ENCODE results near the gene CPB2.

Gene CPB2

GRCh38 chr13:46012404-46012803 lies 92.4 kb downstream of the CPB2 start:
- H2BK15ac ChIP-seq (ENCODE audit: low read depth, poor library complexity, severe bottlenecking), result no peak overlapping the region
- H2BK5ac ChIP-seq (ENCODE audit: low read depth, low read length, poor library complexity, severe bottlenecking), result no peak overlapping the region
- H3K4me2 ChIP-seq (ENCODE audit: low read length, poor library complexity, severe bottlenecking), result no peak overlapping the region
- H3K4ac ChIP-seq (ENCODE audit: low read depth in 1 of 2, low read length in 2 of 2), result no peak overlapping the region
- H3K79me1 ChIP-seq (replicated peaks; ENCODE audit: low read length, poor library complexity, severe bottlenecking), result peaks cover 4% of the 10 kb centered on the region
- H3K18ac ChIP-seq (ENCODE audit: low read depth in 1 of 2, low read length in 2 of 2), result no peak overlapping the region
- peaks cover 4 to 71% of the 10 kb centered on the region in 2 experiments for H3K36me3 ChIP-seq (ENCODE audit: control insufficient read depth in 1 of 2, insufficient read depth in 2 of 2, low read depth in 1 of 2, low read length in 2 of 2)
- no peaks in the 10 kb centered on the region for H3K9me3 ChIP-seq (ENCODE audit: control insufficient read depth, low read length)
- no peak overlapping the region for H3K23ac ChIP-seq (ENCODE audit: low read length in 2 of 2)
- H2BK120ac ChIP-seq (ENCODE audit: low read depth, low read length), result no peak overlapping the region
- no peak overlapping the region for H3K27ac ChIP-seq (ENCODE audit: low read length, poor library complexity, severe bottlenecking)
- no peak overlapping the region for H4K91ac ChIP-seq (ENCODE audit: low read length)
- H4K8ac ChIP-seq (ENCODE audit: low read length), result no peak overlapping the region
- no peak overlapping the region for H3K4me3 ChIP-seq (ENCODE audit: insufficient read depth in 1 of 2, low read depth in 1 of 2, low read length in 2 of 2)
- H3K14ac ChIP-seq (ENCODE audit: low read length in 2 of 2), result no peak overlapping the region
- H2AK5ac ChIP-seq (ENCODE audit: low read length, severe bottlenecking), result no peak overlapping the region
- H2BK12ac ChIP-seq (ENCODE audit: low read length in 2 of 2), result no peak overlapping the region
- H3K9ac ChIP-seq (ENCODE audit: low read length), result no peak overlapping the region
- DNase-seq, result no peak
- no peak overlapping the region for H2AFZ ChIP-seq (ENCODE audit: low read depth, low read length)
- no peaks in the 10 kb centered on the region for H3K27me3 ChIP-seq (ENCODE audit: control insufficient read depth in 1 of 2, insufficient read depth in 1 of 2, low read length in 2 of 2)
- no peaks in the 10 kb centered on the region for H3K4me1 ChIP-seq (ENCODE audit: control insufficient read depth, insufficient read depth, low read depth, low read length)

GRCh38 chr13:46010148-46010547 lies 94.7 kb downstream of the CPB2 start:
- H2BK12ac ChIP-seq (ENCODE audit: low read length in 2 of 2), result no peak overlapping the region
- no peak overlapping the region for H4K91ac ChIP-seq (ENCODE audit: low read length)
- H3K4me1 ChIP-seq (ENCODE audit: control insufficient read depth, insufficient read depth, low read depth, low read length), result no peaks in the 10 kb centered on the region
- H4K8ac ChIP-seq (ENCODE audit: low read length), result no peak overlapping the region
- no peak overlapping the region for H3K18ac ChIP-seq (ENCODE audit: low read depth in 1 of 2, low read length in 2 of 2)
- H3K9me3 ChIP-seq (ENCODE audit: control insufficient read depth, low read length), result no peaks in the 10 kb centered on the region
- no peak overlapping the region for H2BK15ac ChIP-seq (ENCODE audit: low read depth, poor library complexity, severe bottlenecking)
- no peak overlapping the region for H3K4me3 ChIP-seq (ENCODE audit: insufficient read depth in 1 of 2, low read depth in 1 of 2, low read length in 2 of 2)
- no peak overlapping the region for H3K4ac ChIP-seq (ENCODE audit: low read depth in 1 of 2, low read length in 2 of 2)
- peaks cover 12 to 60% of the 10 kb centered on the region in 2 experiments for H3K36me3 ChIP-seq (ENCODE audit: control insufficient read depth in 1 of 2, insufficient read depth in 2 of 2, low read depth in 1 of 2, low read length in 2 of 2)
- 91% methylated on average over 6 of the region's 6 CpGs for WGBS
- H3K4me2 ChIP-seq (ENCODE audit: low read length, poor library complexity, severe bottlenecking), result no peak overlapping the region
- H3K23ac ChIP-seq (ENCODE audit: low read length in 2 of 2), result no peak overlapping the region
- H3K14ac ChIP-seq (ENCODE audit: low read length in 2 of 2), result no peak overlapping the region
- H3K79me1 ChIP-seq (replicated peaks; ENCODE audit: low read length, poor library complexity, severe bottlenecking), result peaks cover 9% of the 10 kb centered on the region
- H2BK120ac ChIP-seq (ENCODE audit: low read depth, low read length), result no peak overlapping the region
- H3K9ac ChIP-seq (ENCODE audit: low read length), result no peak overlapping the region
- no peak overlapping the region for H3K27ac ChIP-seq (ENCODE audit: low read length, poor library complexity, severe bottlenecking)
- H2BK5ac ChIP-seq (ENCODE audit: low read depth, low read length, poor library complexity, severe bottlenecking), result no peak overlapping the region
- no peaks in the 10 kb centered on the region for H3K27me3 ChIP-seq (ENCODE audit: control insufficient read depth in 1 of 2, insufficient read depth in 1 of 2, low read length in 2 of 2)
- H2AFZ ChIP-seq (ENCODE audit: low read depth, low read length), result no peak overlapping the region
- DNase-seq, result peak; percentile 13
- no peak overlapping the region for H2AK5ac ChIP-seq (ENCODE audit: low read length, severe bottlenecking)

GRCh38 chr13:46008631-46009030 lies 96.2 kb downstream of the CPB2 start:
- DNase-seq, result no peak
- no peak overlapping the region for H4K8ac ChIP-seq (ENCODE audit: low read length)
- H2BK5ac ChIP-seq (ENCODE audit: low read depth, low read length, poor library complexity, severe bottlenecking), result no peak overlapping the region
- H3K9me3 ChIP-seq (ENCODE audit: control insufficient read depth, low read length), result no peaks in the 10 kb centered on the region
- peaks cover 9% of the 10 kb centered on the region for H3K79me1 ChIP-seq (replicated peaks; ENCODE audit: low read length, poor library complexity, severe bottlenecking)
- H3K27ac ChIP-seq (ENCODE audit: low read length, poor library complexity, severe bottlenecking), result no peak overlapping the region
- no peaks in the 10 kb centered on the region for H3K27me3 ChIP-seq (ENCODE audit: control insufficient read depth in 1 of 2, insufficient read depth in 1 of 2, low read length in 2 of 2)
- H2BK12ac ChIP-seq (ENCODE audit: low read length in 2 of 2), result no peak overlapping the region
- H3K4me1 ChIP-seq (ENCODE audit: control insufficient read depth, insufficient read depth, low read depth, low read length), result no peaks in the 10 kb centered on the region
- H3K4ac ChIP-seq (ENCODE audit: low read depth in 1 of 2, low read length in 2 of 2), result no peak overlapping the region
- H2AFZ ChIP-seq (ENCODE audit: low read depth, low read length), result no peak overlapping the region
- 100% methylated on average over 1 of the region's 2 CpGs for WGBS
- peaks cover 12 to 63% of the 10 kb centered on the region in 2 experiments for H3K36me3 ChIP-seq (ENCODE audit: control insufficient read depth in 1 of 2, insufficient read depth in 2 of 2, low read depth in 1 of 2, low read length in 2 of 2)
- H2BK120ac ChIP-seq (ENCODE audit: low read depth, low read length), result no peak overlapping the region
- no peak overlapping the region for H2BK15ac ChIP-seq (ENCODE audit: low read depth, poor library complexity, severe bottlenecking)
- H3K23ac ChIP-seq (ENCODE audit: low read length in 2 of 2), result no peak overlapping the region
- H3K18ac ChIP-seq (ENCODE audit: low read depth in 1 of 2, low read length in 2 of 2), result no peak overlapping the region
- no peak overlapping the region for H4K91ac ChIP-seq (ENCODE audit: low read length)
- H2AK5ac ChIP-seq (ENCODE audit: low read length, severe bottlenecking), result no peak overlapping the region
- no peak overlapping the region for H3K14ac ChIP-seq (ENCODE audit: low read length in 2 of 2)
- H3K9ac ChIP-seq (ENCODE audit: low read length), result no peak overlapping the region
- no peak overlapping the region for H3K4me3 ChIP-seq (ENCODE audit: insufficient read depth in 1 of 2, low read depth in 1 of 2, low read length in 2 of 2)
- H3K4me2 ChIP-seq (ENCODE audit: low read length, poor library complexity, severe bottlenecking), result no peak overlapping the region

GRCh38 chr13:46006688-46007452 lies 98.0 kb downstream of the CPB2 start:
- Histone ChIP-seq H3K27me3 (ENCODE audit: control insufficient read depth in 1 of 2, insufficient read depth in 1 of 2, low read length in 2 of 2) (no peaks in the 10 kb centered on the region), H2BK12ac (ENCODE audit: low read length in 2 of 2) (no peak overlapping the region), H3K4ac (ENCODE audit: low read depth in 1 of 2, low read length in 2 of 2) (no peak overlapping the region), H3K18ac (ENCODE audit: low read depth in 1 of 2, low read length in 2 of 2) (no peak overlapping the region), H2AK5ac (ENCODE audit: low read length, severe bottlenecking) (no peak overlapping the region), H3K36me3 (ENCODE audit: control insufficient read depth in 1 of 2, insufficient read depth in 2 of 2, low read depth in 1 of 2, low read length in 2 of 2) (peaks cover 8 to 76% of the 10 kb centered on the region in 2 experiments), H3K4me3 (ENCODE audit: insufficient read depth in 1 of 2, low read depth in 1 of 2, low read length in 2 of 2) (no peak overlapping the region), H3K9ac (ENCODE audit: low read length) (no peak overlapping the region), H2BK5ac (ENCODE audit: low read depth, low read length, poor library complexity, severe bottlenecking) (no peak overlapping the region), H3K79me1 (replicated peaks; ENCODE audit: low read length, poor library complexity, severe bottlenecking) (peaks cover 7% of the 10 kb centered on the region), H3K9me3 (ENCODE audit: control insufficient read depth, low read length) (no peaks in the 10 kb centered on the region), H3K4me1 (ENCODE audit: control insufficient read depth, insufficient read depth, low read depth, low read length) (no peaks in the 10 kb centered on the region), H2AFZ (ENCODE audit: low read depth, low read length) (no peak overlapping the region), H4K8ac (ENCODE audit: low read length) (no peak overlapping the region), H2BK120ac (ENCODE audit: low read depth, low read length) (no peak overlapping the region), H3K14ac (ENCODE audit: low read length in 2 of 2) (no peak overlapping the region), H3K27ac (ENCODE audit: low read length, poor library complexity, severe bottlenecking) (no peak overlapping the region), H3K4me2 (ENCODE audit: low read length, poor library complexity, severe bottlenecking) (no peak overlapping the region), H4K91ac (ENCODE audit: low read length) (no peak overlapping the region), H3K23ac (ENCODE audit: low read length in 2 of 2) (no peak overlapping the region), H2BK15ac (ENCODE audit: low read depth, poor library complexity, severe bottlenecking) (no peak overlapping the region)
- DNase-seq, result no peak
- 98% methylated on average over 6 of the region's 6 CpGs for WGBS
